HepG2 (cell line): ENCODE measurements around the gene TNK1. TPM values are rescaled to one million over a fixed set of nuclear protein-coding genes. Genes with fewer than 3 reads are reported as not detected.

ENCODE experiments used
- ATAC-seq: fragments of 200-7000 bp; cut with Tn5 transposase; 3 replicates; pipeline ENCODE4 v1.9.1; 2020; ENCODE audit warnings: mild to moderate bottlenecking, moderate library complexity
- Bru-seq: library from RNA; stranded (reverse); fragments of 400-500 nt; gene quantifications from one replicate; lab custom pipeline; 2021; lab: Mats Ljungman, UMichigan
- BruChase-seq, 2 experiments: library from RNA; stranded (reverse); fragments of 400-500 nt; gene quantifications; one replicate each; lab custom pipeline; 2021; lab: Mats Ljungman, UMichigan
- BruUV-seq: library from RNA; stranded (reverse); fragments of 400-500 nt; replicated peaks from 2 replicates; lab custom pipeline; 2021; lab: Mats Ljungman, UMichigan
- CTCF ChIA-PET: fragments of 300-600 bp; formaldehyde crosslinking; extraction: SDS; loops from one replicate; lab custom pipeline; 2021; ENCODE audit warnings: low total read pairs, inconsistent platforms, low intra/inter-chr PET ratio; lab: Yijun Ruan, JAX
- POLR2A ChIA-PET: fragments of 350-600 bp; sonication (Branson Sonifier 250); formaldehyde crosslinking; loops from one replicate; lab custom pipeline; 2020; ENCODE audit warnings: antibody characterized with exemption, inconsistent platforms; lab: Yijun Ruan, JAX
- DNase-seq: peaks from one replicate; pipeline ENCODE4 v3.0.0-alpha.2; 2015; ENCODE audit warnings: low spot score
- FAIRE-seq: peaks from 3 replicates; lab custom pipeline; 2011; peaks lifted over from hg19 to GRCh38; lab: Jason Lieb, UNC
- H2AFZ ChIP-seq: one replicate; pipeline ENCODE4 v1.6.1; 2011; ENCODE audit warnings: low read length, inconsistent platforms
- H3K27ac ChIP-seq: fragments of 300-600 bp; 3 replicates; pipeline ENCODE4 v1.8.0; 2011; ENCODE audit warnings: mixed run types, mild to moderate bottlenecking, mixed read lengths, low read length, inconsistent platforms; ENCODE audit not compliant: insufficient read depth; ENCODE audit errors: extremely low read length
- H3K27me3 ChIP-seq, 2 experiments: fragments of 200-600 bp in 1 of 2; 2 replicates in 1 of 2; 3 replicates in 1 of 2; pipeline versions ENCODE4 v1.6.0 to v1.8.0; 2011; ENCODE audit warnings: low read length in 2 of 2, mild to moderate bottlenecking in 2 of 2, moderate library complexity in 2 of 2, inconsistent platforms in 1 of 2; ENCODE audit not compliant: insufficient read depth in 2 of 2, control insufficient read depth in 1 of 2
- H3K36me3 ChIP-seq, 2 experiments: fragments of 200-600 bp in 1 of 2; replicated peaks in 1 of 2; 2 replicates in 1 of 2; 3 replicates in 1 of 2; pipeline versions ENCODE4 v1.5.1 to v1.8.0; 2011; ENCODE audit warnings: low read length in 2 of 2, inconsistent platforms in 1 of 2; ENCODE audit not compliant: insufficient read depth in 2 of 2, control insufficient read depth in 1 of 2
- H3K4me1 ChIP-seq: 2 replicates; pipeline ENCODE4 v1.5.1; 2012; ENCODE audit warnings: low read length, inconsistent platforms; ENCODE audit not compliant: insufficient read depth
- H3K4me2 ChIP-seq: 2 replicates; pipeline ENCODE4 v1.6.0; 2011; ENCODE audit warnings: low read depth, low read length, inconsistent platforms
- H3K4me3 ChIP-seq, 3 experiments: fragments of 200-600 bp in 1 of 3; sonication (generic), shearing (Covaris generic) in 1 of 3; replicated peaks in 1 of 3; 2 replicates each; pipeline ENCODE4 v1.5.1; 2011 to 2016; ENCODE audit warnings: low read length in 3 of 3, inconsistent platforms in 2 of 3, low read depth in 2 of 3, mild to moderate bottlenecking in 2 of 3, control low read depth in 1 of 3, mixed read lengths in 1 of 3; ENCODE audit not compliant: insufficient read depth in 1 of 3
- H3K79me2 ChIP-seq: one replicate; pipeline ENCODE4 v1.6.1; 2011; ENCODE audit warnings: low read length, inconsistent platforms; ENCODE audit not compliant: insufficient read depth
- H3K9ac ChIP-seq: 2 replicates; pipeline ENCODE4 v1.6.0; 2011; ENCODE audit warnings: mild to moderate bottlenecking, low read depth, low read length, inconsistent platforms; ENCODE audit not compliant: insufficient read depth
- H3K9me3 ChIP-seq: 2 replicates; pipeline ENCODE4 v1.5.1; 2012; ENCODE audit warnings: mild to moderate bottlenecking, low read length
- H4K20me1 ChIP-seq: 2 replicates; pipeline ENCODE4 v1.6.0; 2011; ENCODE audit warnings: inconsistent platforms, mild to moderate bottlenecking, low read length, moderate library complexity; ENCODE audit not compliant: insufficient read depth
- ATF7-NPFF ChIP-seq: sonication (generic); formaldehyde crosslinking; IDR thresholded peaks from 2 replicates; pipeline ENCODE4 v1.8.1; 2023; ENCODE audit warnings: mild to moderate bottlenecking, low read depth, missing genetic modification reagents, moderate library complexity
- BRCA1 ChIP-seq: sonication (generic); formaldehyde crosslinking; IDR thresholded peaks from 2 replicates; pipeline ENCODE4 v1.4.0; 2020; ENCODE audit warnings: missing genetic modification reagents
- ELF1 ChIP-seq: sonication (generic); formaldehyde crosslinking; IDR thresholded peaks from 2 replicates; pipeline ENCODE4 v1.4.0; 2020; ENCODE audit warnings: missing genetic modification reagents
- FOXC1 ChIP-seq: sonication (generic); formaldehyde crosslinking; IDR thresholded peaks from 2 replicates; pipeline ENCODE4 v1.8.0; 2022; ENCODE audit warnings: mild to moderate bottlenecking, missing genetic modification reagents, borderline replicate concordance
- FOXO4 ChIP-seq: sonication (generic); formaldehyde crosslinking; conservative IDR thresholded peaks from 2 replicates; pipeline ENCODE4 v1.8.1; 2023; ENCODE audit warnings: missing genetic modification reagents
- NR0B2 ChIP-seq: sonication (generic); formaldehyde crosslinking; IDR thresholded peaks from 2 replicates; pipeline ENCODE4 v1.4.0; 2020; ENCODE audit warnings: mild to moderate bottlenecking, missing genetic modification reagents
- POLR2A ChIP-seq, 2 experiments: IDR thresholded peaks; 2 replicates each; pipeline ENCODE4 v1.6.1; 2011; ENCODE audit warnings: low read depth in 2 of 2, low read length in 2 of 2, mild to moderate bottlenecking in 1 of 2, moderate library complexity in 1 of 2; ENCODE audit not compliant: insufficient read depth in 1 of 2
- ZNF121 ChIP-seq: sonication (generic); formaldehyde crosslinking; IDR thresholded peaks from 2 replicates; pipeline ENCODE4 v1.5.0; 2020; ENCODE audit warnings: mild to moderate bottlenecking, missing genetic modification reagents
- ZNF138 ChIP-seq: sonication (generic); formaldehyde crosslinking; IDR thresholded peaks from 2 replicates; pipeline ENCODE4 v1.5.0; 2020; ENCODE audit warnings: mild to moderate bottlenecking, low read depth, missing genetic modification reagents
- ZNF317 ChIP-seq: sonication (generic); formaldehyde crosslinking; IDR thresholded peaks from 2 replicates; pipeline ENCODE4 v1.5.0; 2020; ENCODE audit warnings: mild to moderate bottlenecking, missing genetic modification reagents
- ZNF552 ChIP-seq: sonication (generic); formaldehyde crosslinking; IDR thresholded peaks from 2 replicates; pipeline ENCODE4 v1.9.0; 2022; ENCODE audit warnings: missing genetic modification reagents, mild to moderate bottlenecking, borderline replicate concordance
- WGBS: methylation state at CpG from one replicate; pipeline ENCODE4 v1.1.6; 2017; ENCODE audit warnings: low lambda C conversion rate; 5-methylcytosine and 5-hydroxymethylcytosine counted together
- in situ Hi-C: cut with HindIII; loops from 2 replicates; pipeline ENCODE4 v1.10.0; 2017; ENCODE audit warnings: low pct_unique_long_range_greater_than_20kb; ENCODE audit not compliant: extremely low pct_ligation_motif_present
- intact Hi-C: fragments of 100-400 bp; cut with micrococcal nuclease; formaldehyde crosslinking; loops from one replicate; pipeline ENCODE4 v1.10.0; 2022; ENCODE audit not compliant: unreplicated experiment
- long read RNA-seq, 2 experiments: library from RNA in 1 of 2; library from polyadenylated mRNA in 1 of 2; stranded (forward) in 1 of 2; unstranded in 1 of 2; transcript quantifications; one replicate each; pipeline ENCODE4 v2.0.0, GENCODE V29; 2019 to 2022
- polyA minus RNA-seq, 3 experiments: library from RNA; depleted of rRNA, polyadenylated mRNA; stranded (reverse); fragments of >200 nt; gene quantifications; 2 replicates each; pipeline ENCODE4 v1.2.3, GENCODE V29; 2011; ENCODE audit warnings: low replicate concordance in 1 of 3
- polyA plus RNA-seq, 8 experiments: library from polyadenylated mRNA; depleted of rRNA in 3 of 8; stranded (reverse) in 7 of 8; unstranded in 1 of 8; fragments of >200 nt; fragmentation: Illumina TruSeq in 4 of 8; extraction: Trizol in 4 of 8; gene quantifications; 2 replicates each; pipeline versions ENCODE4 v1.2.1 to v1.2.3, GENCODE V29; 2011 to 2016; ENCODE audit warnings: low read depth in 4 of 8, missing spikeins in 1 of 8, mixed read lengths in 1 of 8; ENCODE audit not compliant: insufficient read depth in 1 of 8
- total RNA-seq, 5 experiments: library from RNA; depleted of rRNA; stranded (reverse); fragments of >200 nt; fragmentation: Illumina TruSeq; extraction: Trizol; gene quantifications; 2 replicates each; pipeline ENCODE4 v1.2.3, GENCODE V29; 2016; ENCODE audit warnings: low read depth in 1 of 5
- TF ChIP-seq, protein P1 (sequence below): sonication (generic); formaldehyde crosslinking; IDR thresholded peaks from 2 replicates; pipeline ENCODE4 v1.5.0; 2020; ENCODE audit warnings: mild to moderate bottlenecking, missing genetic modification reagents
- TF ChIP-seq, protein P2 (sequence below): sonication (generic); formaldehyde crosslinking; IDR thresholded peaks from 2 replicates; pipeline ENCODE4 v1.8.1; 2023; ENCODE audit warnings: mild to moderate bottlenecking, missing genetic modification reagents, borderline replicate concordance

The TNK1 gene
- 1.7 and 2.0 TPM in 2 replicates for total RNA-seq (2016; rRNA removed; fragmentation: Illumina TruSeq; extraction: Trizol)
- total RNA-seq (2016; cell fraction: cytosol; rRNA removed; fragmentation: Illumina TruSeq; extraction: Trizol; ENCODE audit: low read depth), result 0.71 and 1.2 TPM in 2 replicates
- 2.0 and 2.8 TPM in 2 replicates for total RNA-seq (2016; cell fraction: insoluble cytoplasmic fraction; rRNA removed; fragmentation: Illumina TruSeq; extraction: Trizol)
- total RNA-seq (2016; cell fraction: membrane; rRNA removed; fragmentation: Illumina TruSeq; extraction: Trizol), result 0.71 and 0.76 TPM in 2 replicates
- total RNA-seq (2016; cell fraction: nucleus; rRNA removed; fragmentation: Illumina TruSeq; extraction: Trizol), result 2.0 and 3.9 TPM in 2 replicates
- polyA plus RNA-seq (2011; rRNA removed), result 3.5 and 3.7 TPM in 2 replicates
- polyA plus RNA-seq (2011; cell fraction: cytosol; rRNA removed), result 3.3 and 6.1 TPM in 2 replicates
- 10.9 and 13.6 TPM in 2 replicates for polyA plus RNA-seq (2011; cell fraction: nucleus; rRNA removed)
- 1.6 and 2.2 TPM in 2 replicates for polyA plus RNA-seq (2012)
- 0.31 and 0.40 TPM in 2 replicates for polyA plus RNA-seq (2016; cell fraction: cytosol; fragmentation: Illumina TruSeq; extraction: Trizol; ENCODE audit: low read depth)
- 2.1 and 2.7 TPM in 2 replicates for polyA plus RNA-seq (2016; cell fraction: insoluble cytoplasmic fraction; fragmentation: Illumina TruSeq; extraction: Trizol; ENCODE audit: low read depth)
- polyA plus RNA-seq (2016; cell fraction: membrane; fragmentation: Illumina TruSeq; extraction: Trizol; ENCODE audit: low read depth), result 0.56 and 0.62 TPM in 2 replicates
- polyA plus RNA-seq (2016; cell fraction: nucleus; fragmentation: Illumina TruSeq; extraction: Trizol; ENCODE audit: insufficient read depth, low read depth), result 6.2 and 6.7 TPM in 2 replicates
- polyA minus RNA-seq (2011; rRNA and poly(A)+ RNA removed; ENCODE audit: low replicate concordance), result 11.2 and 22.8 TPM in 2 replicates
- 2.6 and 2.9 TPM in 2 replicates for polyA minus RNA-seq (2011; cell fraction: cytosol; rRNA and poly(A)+ RNA removed)
- 8.7 and 9.3 TPM in 2 replicates for polyA minus RNA-seq (2011; cell fraction: nucleus; rRNA and poly(A)+ RNA removed)
- percentile 36 among the genes with signal in this experiment for Bru-seq, nascent RNA
- percentile 42 among the genes with signal in this experiment for BruChase-seq, experiment 1, labeled RNA remaining after a 6-hour chase
- percentile 39 among the genes with signal in this experiment for BruChase-seq, experiment 2, labeled RNA remaining after a 2-hour chase
- long read RNA-seq, experiment 1, partial matches to known transcripts, result 2 of 2 reads
- long read RNA-seq, experiment 1, other reads (novel, unspliced or antisense), result 0 of 2 reads
- long read RNA-seq, experiment 2, partial matches to known transcripts, result 6 of 8 reads
- long read RNA-seq, experiment 2, other reads (novel, unspliced or antisense), result 2 of 8 reads

GRCh38 chr17:7380855-7381683 lies at the start of gene TNK1:
Gene TNK1 (plus strand): TSS chr17:7381089. CDS start chr17:7382927, 1,838 bp downstream.
- Histone ChIP-seq H3K27me3 (peaks cover 0 to 7% of the 10 kb centered on the region in 2 experiments; a peak in 1 of 5 replicates), H4K20me1 (no peaks in the 10 kb centered on the region), H3K4me3 (peak within 1 kb of the TSS; percentile 62 to 83 (median 77)), H3K4me2 (peak within 1 kb of the TSS; percentile 88), H3K9ac (peak within 1 kb of the TSS; percentile 70), H3K9me3 (peaks cover 4% of the 10 kb centered on the region; the same call in 1 of the 2 replicates), H3K79me2 (no peaks in the 10 kb centered on the region), H3K36me3 (no peaks in the 10 kb centered on the region), H3K27ac (no peak within 1 kb of the TSS), H2AFZ (peak within 1 kb of the TSS; percentile 64), H3K4me1 (peaks cover 21% of the 10 kb centered on the region)
- ATAC-seq (peak; percentile 77), FAIRE-seq (no peak), DNase-seq (peak; percentile 24)
- ChIA-PET POLR2A (interaction anchor here (0.6 to 2.1 kb wide), 7 partner anchors 9 to 100 kb away, joined by 3 to 24 read pairs (median 3); partner anchors contain the start of genes PLSCR3, SLC2A4, TMEM102 and TMEM256), CTCF (no interaction called here)
- intact Hi-C loops, result no loop called here
- TSS peak; percentile 79 for BruUV-seq
- WGBS, result 2% methylated on average over 47 of the region's 52 CpGs
- in situ Hi-C loops, result no loop called here
- peak; percentile 91 for TF ChIP-seq FOXC1
- TF ChIP-seq, protein P1, sequence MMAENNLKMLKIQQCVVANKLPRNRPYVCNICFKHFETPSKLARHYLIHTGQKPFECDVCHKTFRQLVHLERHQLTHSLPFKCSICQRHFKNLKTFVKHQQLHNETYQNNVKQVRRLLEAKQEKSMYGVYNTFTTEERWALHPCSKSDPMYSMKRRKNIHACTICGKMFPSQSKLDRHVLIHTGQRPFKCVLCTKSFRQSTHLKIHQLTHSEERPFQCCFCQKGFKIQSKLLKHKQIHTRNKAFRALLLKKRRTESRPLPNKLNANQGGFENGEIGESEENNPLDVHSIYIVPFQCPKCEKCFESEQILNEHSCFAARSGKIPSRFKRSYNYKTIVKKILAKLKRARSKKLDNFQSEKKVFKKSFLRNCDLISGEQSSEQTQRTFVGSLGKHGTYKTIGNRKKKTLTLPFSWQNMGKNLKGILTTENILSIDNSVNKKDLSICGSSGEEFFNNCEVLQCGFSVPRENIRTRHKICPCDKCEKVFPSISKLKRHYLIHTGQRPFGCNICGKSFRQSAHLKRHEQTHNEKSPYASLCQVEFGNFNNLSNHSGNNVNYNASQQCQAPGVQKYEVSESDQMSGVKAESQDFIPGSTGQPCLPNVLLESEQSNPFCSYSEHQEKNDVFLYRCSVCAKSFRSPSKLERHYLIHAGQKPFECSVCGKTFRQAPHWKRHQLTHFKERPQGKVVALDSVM (CRISPR knock-in tag), result no peak
- peak; percentile 37; the same call in 1 of the 2 replicates for TF ChIP-seq ZNF317
- 0 out of 2 replicates have a peak, but pooled peaks have one; percentile 49 for TF ChIP-seq ATF7-NPFF
- TF ChIP-seq POLR2A (IDR thresholded peaks at IDR 0.05; ENCODE audit: insufficient read depth in 1 of 2, low read depth in 2 of 2, low read length in 2 of 2), result peak in 1 of 2 experiments; percentile 80; a peak in 2 of 4 replicates
- TF ChIP-seq NR0B2 (CRISPR knock-in tag), result no peak
- 0 out of 2 replicates have a peak, but pooled peaks have one; percentile 41 for TF ChIP-seq BRCA1 (CRISPR knock-in tag)
- no peak for TF ChIP-seq ZNF552 (CRISPR knock-in tag)
- TF ChIP-seq ELF1 (CRISPR knock-in tag), result peak; percentile 75
- 0 out of 2 replicates have a peak, but pooled peaks have one; percentile 48 for TF ChIP-seq ZNF138 (CRISPR knock-in tag)
- peak; percentile 95; the same call in 1 of the 2 replicates for TF ChIP-seq FOXO4 (CRISPR knock-in tag)
- TF ChIP-seq, protein P2, sequence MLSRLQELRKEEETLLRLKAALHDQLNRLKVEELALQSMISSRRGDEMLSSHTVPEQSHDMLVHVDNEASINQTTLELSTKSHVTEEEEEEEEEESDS (CRISPR knock-in tag), result no peak
- no peak for TF ChIP-seq ZNF121 (CRISPR knock-in tag)
